Right atrium auricular region (tissue), 2 donors: ENCODE results near the gene ATP2C2. TPM values are rescaled to one million over a fixed set of nuclear protein-coding genes. Genes with fewer than 3 reads are reported as not detected.

Source experiments
- DNase-seq: peaks from one replicate; pipeline ENCODE4 v3.0.0-alpha.2; 2019; ENCODE audit warnings: low spot score
- H3K27ac ChIP-seq, 2 donors: fragments of 200-600 bp; sonication (generic); 1 replicate in 1 of 2; 2 replicates in 1 of 2; pipeline ENCODE4 v1.5.1; 2016 to 2019
- H3K27me3 ChIP-seq, 2 donors: fragments of 200-600 bp; sonication (generic); one replicate each; pipeline versions ENCODE4 v1.5.1 to v1.6.0; 2017 to 2019
- H3K36me3 ChIP-seq: fragments of 200-600 bp; sonication (generic); one replicate; pipeline ENCODE4 v1.5.1; 2016
- H3K4me1 ChIP-seq, 2 donors: fragments of 200-600 bp; sonication (generic); one replicate each; pipeline versions ENCODE4 v1.5.1 to v1.6.0; 2017 to 2019
- H3K4me3 ChIP-seq, 2 donors: fragments of 200-600 bp; sonication (generic); 1 replicate in 1 of 2; 2 replicates in 1 of 2; pipeline ENCODE4 v1.5.1; 2017 to 2019; ENCODE audit warnings: mild to moderate bottlenecking in 1 of 2, moderate library complexity in 1 of 2
- H3K9me3 ChIP-seq, 2 donors: fragments of 200-600 bp; sonication (generic); one replicate each; pipeline ENCODE4 v1.5.1; 2019
- total RNA-seq, 2 donors: library from RNA; depleted of rRNA; stranded (reverse); fragments of >200 nt; gene quantifications; one replicate each; pipeline ENCODE4 v1.1.0, GENCODE V29; 2016
- TF ChIP-seq, protein P1 (sequence below), 2 donors: fragments of 200-600 bp; sonication (generic); IDR thresholded peaks; one replicate each; pipeline ENCODE4 v1.5.1; 2019; ENCODE audit warnings: antibody characterized with exemption in 2 of 2

ATP2C2 gene, protein sequence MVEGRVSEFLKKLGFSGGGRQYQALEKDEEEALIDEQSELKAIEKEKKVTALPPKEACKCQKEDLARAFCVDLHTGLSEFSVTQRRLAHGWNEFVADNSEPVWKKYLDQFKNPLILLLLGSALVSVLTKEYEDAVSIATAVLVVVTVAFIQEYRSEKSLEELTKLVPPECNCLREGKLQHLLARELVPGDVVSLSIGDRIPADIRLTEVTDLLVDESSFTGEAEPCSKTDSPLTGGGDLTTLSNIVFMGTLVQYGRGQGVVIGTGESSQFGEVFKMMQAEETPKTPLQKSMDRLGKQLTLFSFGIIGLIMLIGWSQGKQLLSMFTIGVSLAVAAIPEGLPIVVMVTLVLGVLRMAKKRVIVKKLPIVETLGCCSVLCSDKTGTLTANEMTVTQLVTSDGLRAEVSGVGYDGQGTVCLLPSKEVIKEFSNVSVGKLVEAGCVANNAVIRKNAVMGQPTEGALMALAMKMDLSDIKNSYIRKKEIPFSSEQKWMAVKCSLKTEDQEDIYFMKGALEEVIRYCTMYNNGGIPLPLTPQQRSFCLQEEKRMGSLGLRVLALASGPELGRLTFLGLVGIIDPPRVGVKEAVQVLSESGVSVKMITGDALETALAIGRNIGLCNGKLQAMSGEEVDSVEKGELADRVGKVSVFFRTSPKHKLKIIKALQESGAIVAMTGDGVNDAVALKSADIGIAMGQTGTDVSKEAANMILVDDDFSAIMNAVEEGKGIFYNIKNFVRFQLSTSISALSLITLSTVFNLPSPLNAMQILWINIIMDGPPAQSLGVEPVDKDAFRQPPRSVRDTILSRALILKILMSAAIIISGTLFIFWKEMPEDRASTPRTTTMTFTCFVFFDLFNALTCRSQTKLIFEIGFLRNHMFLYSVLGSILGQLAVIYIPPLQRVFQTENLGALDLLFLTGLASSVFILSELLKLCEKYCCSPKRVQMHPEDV
- total RNA-seq: not detected

DNA sequence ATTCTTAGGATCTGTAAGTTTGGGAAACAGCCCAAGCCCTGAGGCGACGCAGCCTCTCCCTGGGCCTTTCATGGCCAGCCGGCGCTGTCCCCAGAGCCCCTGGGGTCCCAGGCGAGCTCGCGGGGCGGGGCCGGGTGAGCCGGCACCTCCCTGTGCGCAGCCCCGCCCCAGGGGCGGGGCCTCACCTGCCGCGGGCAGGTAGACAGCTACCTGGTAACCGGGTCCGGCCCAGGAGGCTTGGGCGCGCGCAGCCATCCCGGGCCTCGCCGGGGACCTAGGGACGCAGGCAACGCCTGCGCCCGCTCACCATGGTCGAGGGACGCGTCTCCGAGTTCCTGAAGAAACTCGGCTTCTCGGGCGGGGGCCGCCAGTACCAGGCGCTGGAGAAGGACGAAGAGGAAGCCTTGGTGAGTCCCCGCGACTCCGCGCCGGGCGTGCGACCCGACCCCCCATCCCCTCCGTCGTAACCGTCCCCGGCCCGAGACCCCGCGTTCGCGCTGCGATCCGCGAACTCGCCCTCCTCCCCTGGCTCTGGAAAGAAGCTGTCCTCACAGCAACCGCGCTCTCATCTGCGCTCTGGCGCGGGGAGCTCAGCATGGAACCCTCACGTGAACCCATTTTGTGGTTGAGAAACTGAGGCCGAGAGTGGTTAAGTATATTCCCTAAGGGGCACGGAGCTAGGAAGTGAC lies at the start of gene ATP2C2:
ATP2C2 (plus strand) TSS at position 231 of the 689 bp plus-strand sequence; CDS start at position 309, 78 bp downstream.
- no peak within 1 kb of the TSS for H3K4me3 ChIP-seq
- H3K27me3 ChIP-seq: peaks cover 8 to 9% of the 10 kb centered on the region in 2 donors

DNA sequence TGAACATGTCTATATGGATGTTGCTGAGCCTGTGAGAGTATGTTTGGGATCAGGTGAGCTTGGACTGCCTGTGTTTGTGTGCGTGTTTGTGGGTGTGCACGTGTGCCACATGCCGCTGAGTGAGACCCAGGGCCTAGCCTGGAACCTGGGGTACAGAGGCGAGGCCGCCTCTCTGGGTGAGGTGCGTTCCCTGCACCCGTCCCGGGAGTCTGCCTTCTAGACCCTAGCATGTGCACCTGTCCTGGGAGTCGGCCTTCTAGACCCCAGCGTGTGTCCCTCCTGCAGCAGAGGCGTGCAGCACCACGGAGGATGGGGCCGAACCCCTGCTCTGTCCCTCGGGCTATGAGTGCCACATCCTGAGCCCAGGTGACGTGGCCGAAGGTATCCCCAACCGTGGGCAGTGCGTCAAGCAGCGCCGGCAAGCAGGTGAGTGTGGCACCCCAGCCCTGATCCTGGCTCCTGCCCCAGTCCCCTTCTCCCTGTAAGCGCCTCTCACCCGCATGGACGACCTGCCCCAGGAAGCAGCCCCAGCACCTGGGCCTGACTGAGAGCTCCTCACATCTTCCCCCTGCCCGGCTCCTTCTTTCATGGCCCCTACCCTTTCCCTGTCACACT lies 49.1 kb upstream of the ATP2C2 start:
- DNase-seq: no peak
- H3K27ac ChIP-seq: no peak overlapping the region
- TF ChIP-seq, protein P1, sequence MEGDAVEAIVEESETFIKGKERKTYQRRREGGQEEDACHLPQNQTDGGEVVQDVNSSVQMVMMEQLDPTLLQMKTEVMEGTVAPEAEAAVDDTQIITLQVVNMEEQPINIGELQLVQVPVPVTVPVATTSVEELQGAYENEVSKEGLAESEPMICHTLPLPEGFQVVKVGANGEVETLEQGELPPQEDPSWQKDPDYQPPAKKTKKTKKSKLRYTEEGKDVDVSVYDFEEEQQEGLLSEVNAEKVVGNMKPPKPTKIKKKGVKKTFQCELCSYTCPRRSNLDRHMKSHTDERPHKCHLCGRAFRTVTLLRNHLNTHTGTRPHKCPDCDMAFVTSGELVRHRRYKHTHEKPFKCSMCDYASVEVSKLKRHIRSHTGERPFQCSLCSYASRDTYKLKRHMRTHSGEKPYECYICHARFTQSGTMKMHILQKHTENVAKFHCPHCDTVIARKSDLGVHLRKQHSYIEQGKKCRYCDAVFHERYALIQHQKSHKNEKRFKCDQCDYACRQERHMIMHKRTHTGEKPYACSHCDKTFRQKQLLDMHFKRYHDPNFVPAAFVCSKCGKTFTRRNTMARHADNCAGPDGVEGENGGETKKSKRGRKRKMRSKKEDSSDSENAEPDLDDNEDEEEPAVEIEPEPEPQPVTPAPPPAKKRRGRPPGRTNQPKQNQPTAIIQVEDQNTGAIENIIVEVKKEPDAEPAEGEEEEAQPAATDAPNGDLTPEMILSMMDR (IDR thresholded peaks at IDR 0.05): no peak
- peaks cover 0 to 6% of the 10 kb centered on the region in 2 donors for H3K9me3 ChIP-seq
- H3K27me3 ChIP-seq: no peaks in the 10 kb centered on the region
- no peaks in the 10 kb centered on the region for H3K36me3 ChIP-seq
- H3K4me1 ChIP-seq: no peaks in the 10 kb centered on the region
- H3K4me3 ChIP-seq: no peak overlapping the region

More for the DNA sequence above, at the start of gene ATP2C2:
- no peak for DNase-seq
- Histone ChIP-seq H3K4me1 (peaks cover 0 to 9% of the 10 kb centered on the region in 2 donors), H3K36me3 (no peaks in the 10 kb centered on the region), H3K9me3 (no peaks in the 10 kb centered on the region), H3K27ac (no peak within 1 kb of the TSS)
- TF ChIP-seq, protein P1 (IDR thresholded peaks at IDR 0.05): no peak

DNA sequence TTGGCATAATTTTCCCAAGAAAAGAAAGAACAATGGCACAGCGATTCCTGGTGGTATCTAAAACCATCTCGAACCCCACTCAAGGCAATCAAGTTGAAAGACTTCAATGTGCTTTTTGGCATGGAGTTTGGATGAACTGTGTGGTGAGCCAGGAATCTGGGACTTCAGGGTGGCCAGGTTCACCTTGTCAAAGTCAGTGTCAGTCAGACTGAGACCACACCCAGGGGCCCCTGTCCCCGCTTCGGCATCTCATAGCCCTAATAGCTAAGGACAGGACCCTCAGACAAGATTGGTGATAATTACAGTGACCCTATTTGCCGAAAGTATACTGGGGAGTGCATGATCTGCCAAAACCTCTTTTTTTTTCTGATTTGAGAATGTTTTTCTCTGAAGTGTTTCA lies 47.8 kb upstream of the ATP2C2 start:
- no peaks in the 10 kb centered on the region for H3K36me3 ChIP-seq
- H3K4me1 ChIP-seq: no peaks in the 10 kb centered on the region
- H3K9me3 ChIP-seq: peaks cover 0 to 6% of the 10 kb centered on the region in 2 donors
- TF ChIP-seq, protein P1 (IDR thresholded peaks at IDR 0.05): no peak
- no peak overlapping the region for H3K4me3 ChIP-seq
- H3K27me3 ChIP-seq: no peaks in the 10 kb centered on the region
- no peak overlapping the region for H3K27ac ChIP-seq
- no peak for DNase-seq

DNA sequence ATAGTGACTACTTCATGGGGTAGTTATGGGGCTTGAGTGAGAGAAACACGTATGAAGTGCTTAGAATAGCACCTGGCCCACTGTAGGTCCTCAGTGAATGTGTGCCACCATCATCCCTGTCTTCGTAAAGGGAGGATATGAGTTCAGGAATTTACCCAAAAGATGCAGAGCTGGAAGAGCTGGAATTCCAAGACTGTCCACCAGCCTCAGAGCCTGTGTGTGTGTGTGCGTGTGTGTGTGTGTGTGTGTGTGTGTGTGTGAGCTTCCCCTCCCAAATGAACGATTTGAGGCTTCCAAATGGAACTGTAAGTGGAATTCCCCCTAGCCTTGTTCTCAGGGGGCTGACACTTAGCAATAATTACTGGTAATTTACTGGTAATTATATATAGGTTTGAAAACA lies 46.4 kb upstream of the ATP2C2 start:
- Histone ChIP-seq H3K4me3 (no peak overlapping the region), H3K9me3 (peaks cover 0 to 6% of the 10 kb centered on the region in 2 donors), H3K27ac (no peak overlapping the region), H3K27me3 (no peaks in the 10 kb centered on the region), H3K36me3 (no peaks in the 10 kb centered on the region), H3K4me1 (no peaks in the 10 kb centered on the region)
- no peak for DNase-seq
- TF ChIP-seq, protein P1 (IDR thresholded peaks at IDR 0.05): no peak

DNA sequence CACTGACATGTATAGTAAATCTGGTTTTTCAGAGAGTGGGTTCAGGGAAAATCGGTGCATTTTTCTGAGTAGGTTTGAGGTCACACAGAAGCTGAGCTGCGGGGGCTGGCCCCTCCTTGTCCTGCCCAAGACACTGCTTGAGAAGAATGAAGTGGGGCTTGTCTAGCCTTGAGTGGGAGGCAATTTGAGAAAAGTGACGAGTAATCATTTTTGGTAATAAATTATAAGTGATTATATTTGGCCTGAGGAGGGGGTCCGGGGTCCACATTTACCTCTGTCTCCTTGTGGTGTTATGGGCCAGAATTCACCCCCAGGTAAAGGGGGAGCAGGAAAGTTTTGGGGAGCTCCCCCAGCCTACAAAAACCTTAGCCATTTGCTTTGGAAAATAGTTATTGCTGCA lies 45.6 kb upstream of the ATP2C2 start:
- Histone ChIP-seq H3K4me3 (no peak overlapping the region), H3K9me3 (peaks cover 0 to 5% of the 10 kb centered on the region in 2 donors), H3K27ac (no peak overlapping the region), H3K27me3 (no peaks in the 10 kb centered on the region), H3K4me1 (no peaks in the 10 kb centered on the region), H3K36me3 (no peaks in the 10 kb centered on the region)
- TF ChIP-seq, protein P1 (IDR thresholded peaks at IDR 0.05): no peak
- no peak for DNase-seq
